ENCODE measurements around the gene GRIK1.
"Not testable (repeated sequence)": the region's sequence is repeated elsewhere in the genome, so short reads cannot be mapped to it uniquely, and the experiment has no call there.

The GRIK1 gene

DNA sequence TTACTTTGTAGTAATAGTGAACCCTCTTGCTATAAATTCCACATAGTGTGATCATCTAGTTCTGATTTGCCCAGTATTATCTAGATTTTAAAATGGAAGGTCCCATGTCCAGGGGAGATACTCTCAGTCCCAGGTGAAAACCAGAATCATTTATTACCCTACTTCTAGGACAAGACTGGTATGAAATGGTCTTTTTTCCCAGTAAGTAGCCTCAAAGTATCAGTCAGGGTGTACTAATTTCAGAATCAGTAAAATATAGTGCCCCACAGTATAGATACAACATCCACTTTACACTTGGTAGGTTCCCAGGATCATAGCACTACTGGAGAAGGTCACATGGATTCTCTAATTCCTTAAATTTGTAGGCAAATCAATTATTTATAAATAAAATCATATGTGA, 318.3 kb downstream of the GRIK1 start:
- DNase-seq (ENCODE audit: low read depth in 2 of 2, low spot score in 1 of 2) = no peak

DNA sequence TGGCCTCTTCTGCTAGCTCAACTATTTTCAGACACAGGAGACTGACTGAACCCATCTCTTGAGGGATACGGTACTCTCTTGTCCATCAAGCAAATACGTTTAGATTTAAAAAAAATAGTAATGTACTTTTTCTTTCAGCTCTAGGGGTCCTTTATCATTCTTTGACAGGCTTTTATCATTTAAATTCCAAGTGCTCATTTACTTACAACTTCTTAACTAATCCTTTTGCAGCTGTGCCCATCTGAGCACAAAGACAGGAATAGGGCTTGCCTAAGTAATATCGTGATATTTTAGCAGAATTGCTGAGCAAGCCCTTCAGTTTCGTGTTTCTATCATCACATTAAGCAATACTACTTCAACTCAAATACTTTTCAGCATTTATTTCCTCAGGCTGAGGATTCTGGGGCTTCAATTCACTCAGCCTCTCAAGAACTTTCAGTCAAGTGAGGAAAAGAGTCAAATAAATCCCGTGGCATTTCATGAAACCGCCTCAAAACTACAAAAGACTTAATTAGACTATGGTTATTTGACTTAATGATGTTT, 323.5 kb downstream of the GRIK1 start:
- DNase-seq (ENCODE audit: low read depth in 2 of 2, low spot score in 1 of 2) = no peak

DNA sequence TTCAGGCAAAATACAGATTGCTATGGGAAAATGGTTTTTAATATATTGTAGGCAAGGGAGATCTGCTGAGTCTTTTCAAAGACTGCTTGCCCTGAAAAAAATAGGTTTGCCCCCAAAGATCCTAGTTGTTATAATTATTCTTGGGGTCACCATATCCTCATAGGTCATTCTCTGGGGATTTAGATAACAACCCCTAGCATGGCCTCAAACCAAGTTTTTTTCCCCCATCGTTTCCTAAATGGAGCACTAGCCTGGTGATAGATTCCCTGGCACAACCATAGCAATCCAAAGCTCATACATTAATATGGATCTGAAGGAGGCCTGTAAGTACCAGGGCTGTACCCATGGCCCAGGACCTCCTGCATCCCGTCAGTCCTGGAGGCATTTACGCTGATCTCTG, 325.9 kb downstream of the GRIK1 start:
- DNase-seq (ENCODE audit: low read depth in 2 of 2, low spot score in 1 of 2) = no peak

DNA sequence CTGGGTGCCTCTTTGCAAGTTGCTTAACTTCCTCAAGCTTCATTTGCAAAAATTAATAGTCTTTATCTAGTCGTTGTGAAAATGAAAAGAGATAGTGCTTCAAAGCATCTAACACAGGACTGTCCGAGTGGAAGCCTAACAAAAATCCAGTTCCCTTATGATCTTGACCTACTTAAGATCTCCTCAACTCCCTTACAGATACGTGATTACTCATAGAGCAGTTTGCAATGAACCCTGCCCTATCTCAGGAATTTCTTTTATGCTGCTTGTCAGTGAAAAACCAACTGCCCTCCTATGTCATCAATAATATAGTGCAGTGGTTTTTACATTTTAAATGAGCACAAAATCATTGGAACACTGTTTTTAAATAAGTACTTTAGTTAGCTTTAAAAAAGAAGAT, 326.8 kb downstream of the GRIK1 start:
- no peak for DNase-seq (ENCODE audit: low read depth in 2 of 2, low spot score in 1 of 2)

DNA sequence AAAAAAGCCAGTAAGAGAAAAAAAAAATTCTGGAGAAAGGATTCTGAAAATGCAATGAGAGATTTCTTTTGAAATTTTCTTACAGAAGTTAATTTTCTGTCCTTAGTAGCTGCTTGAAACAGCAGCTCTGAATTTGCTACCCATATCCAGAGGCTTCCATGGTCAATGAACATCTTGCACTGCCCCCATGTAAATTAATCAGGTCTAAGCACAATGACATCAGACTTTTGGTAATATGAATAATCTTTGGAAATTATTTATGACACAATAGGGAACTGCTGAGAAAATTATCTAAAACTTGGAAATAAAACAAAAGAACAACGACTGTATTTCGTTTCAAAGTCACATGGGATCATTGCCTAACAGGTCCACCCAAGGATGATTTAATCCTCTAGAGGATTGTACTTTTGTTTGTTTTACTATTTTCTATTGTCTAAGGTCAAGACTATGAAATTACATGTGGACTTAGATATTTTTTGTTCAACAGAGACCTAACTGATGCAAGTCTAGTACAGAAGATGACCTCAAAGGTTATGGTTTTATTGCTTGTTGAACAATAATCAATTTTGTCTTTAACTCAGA, 328.9 kb downstream of the GRIK1 start:
- no peak for DNase-seq (ENCODE audit: low read depth in 2 of 2, low spot score in 1 of 2)

DNA sequence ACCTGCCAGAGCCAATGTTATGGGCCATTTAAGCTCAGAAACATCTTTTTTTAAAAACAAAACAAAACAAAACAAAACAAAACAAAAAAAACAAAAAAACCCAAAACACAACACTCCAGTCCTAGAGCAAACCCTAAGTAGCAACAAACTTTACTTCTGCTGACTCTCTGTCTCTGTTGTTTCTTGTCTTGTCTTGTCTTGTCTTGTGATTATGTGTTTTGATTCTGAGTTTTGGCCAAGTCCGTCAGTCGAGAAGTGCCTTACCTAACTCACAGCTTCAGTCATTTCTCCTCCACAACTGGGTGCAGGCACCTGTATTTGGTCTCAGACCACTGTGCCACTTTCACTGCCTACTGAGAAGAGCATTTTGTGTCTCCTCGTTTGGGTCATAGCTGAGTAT, 333.2 kb downstream of the GRIK1 start:
- DNase-seq (ENCODE audit: low read depth in 2 of 2, low spot score in 1 of 2) = no peak

DNA sequence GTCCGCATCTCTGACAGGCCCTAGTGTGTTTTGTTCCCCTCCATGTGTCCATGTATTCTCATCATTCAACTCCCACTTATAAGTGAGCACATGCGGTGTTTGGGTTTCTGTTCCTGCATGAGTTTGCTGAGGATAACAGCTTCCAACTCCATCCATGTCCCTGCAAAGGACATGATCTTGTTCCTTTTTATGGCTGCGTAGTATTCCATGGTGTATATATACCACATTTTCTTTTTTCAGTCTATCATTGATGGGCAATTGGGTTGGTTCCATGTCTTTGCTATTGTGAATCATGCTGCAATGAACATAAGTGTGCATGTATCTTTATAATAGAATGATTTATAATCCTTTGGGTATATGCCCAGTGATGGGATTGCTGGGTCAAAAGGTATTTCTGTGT, 334.6 kb downstream of the GRIK1 start:
- not testable (repeated sequence) for DNase-seq (ENCODE audit: low read depth in 2 of 2, low spot score in 1 of 2)

DNA sequence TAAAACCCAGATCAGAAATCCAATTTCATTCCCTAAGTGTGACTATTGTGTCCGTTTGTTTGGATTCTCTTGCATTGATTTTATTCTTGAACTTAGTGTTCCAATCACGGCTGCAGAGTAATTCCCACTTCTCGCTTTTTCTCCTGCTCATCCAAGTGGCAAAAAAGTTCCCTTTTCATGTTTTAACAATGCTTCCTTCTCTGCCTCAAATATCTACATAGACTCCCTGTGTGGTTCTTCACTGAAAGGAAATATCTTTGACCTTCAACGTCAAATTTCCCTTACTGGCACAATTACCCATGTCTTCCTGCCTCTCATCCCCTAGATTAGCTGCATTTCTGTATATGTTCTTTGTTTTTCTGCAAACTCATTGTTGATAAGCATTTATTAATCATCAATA, 335.7 kb downstream of the GRIK1 start:
- DNase-seq (ENCODE audit: low read depth in 2 of 2, low spot score in 1 of 2) = no peak

DNA sequence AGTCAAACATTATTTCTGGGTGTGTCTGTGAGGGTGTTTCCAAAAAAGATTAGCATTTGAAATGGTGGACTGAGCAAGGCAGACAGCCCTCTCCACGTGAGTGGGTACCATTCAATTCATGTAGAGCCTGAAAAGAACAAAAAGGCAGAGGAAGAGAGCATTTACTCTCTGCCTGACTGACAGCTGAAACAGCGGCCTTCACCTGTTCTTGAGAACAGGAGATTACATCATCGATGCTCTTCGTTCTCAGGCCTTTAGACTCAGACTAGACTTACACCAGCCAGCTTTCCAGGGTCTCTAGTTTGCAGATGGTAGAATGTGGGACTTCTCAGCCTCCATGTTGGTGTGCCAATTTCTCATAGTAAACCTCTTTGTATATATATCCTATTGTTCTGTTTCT, 338.7 kb downstream of the GRIK1 start:
- no peak for DNase-seq (ENCODE audit: low read depth in 2 of 2, low spot score in 1 of 2)

DNA sequence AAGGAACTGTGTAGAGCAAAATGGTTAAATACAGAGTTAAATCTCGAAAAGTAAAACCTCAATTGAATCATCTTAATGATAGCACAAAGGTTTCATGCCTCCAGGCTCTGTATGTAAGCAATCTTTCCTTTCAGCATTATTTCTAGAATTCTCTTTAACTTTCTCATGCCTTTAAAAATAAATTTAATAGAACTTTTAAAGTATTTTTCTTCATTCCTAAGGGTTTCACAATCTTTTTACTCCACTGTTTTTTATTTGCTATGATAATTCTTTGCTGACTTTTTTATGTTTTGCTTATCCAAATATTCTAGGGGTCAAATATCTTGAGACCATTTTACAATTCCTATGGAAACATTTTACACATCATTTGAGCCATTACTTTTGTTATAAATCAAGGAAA, 353.1 kb downstream of the GRIK1 start:
- no peak for DNase-seq (ENCODE audit: low read depth in 2 of 2, low spot score in 1 of 2)

DNA sequence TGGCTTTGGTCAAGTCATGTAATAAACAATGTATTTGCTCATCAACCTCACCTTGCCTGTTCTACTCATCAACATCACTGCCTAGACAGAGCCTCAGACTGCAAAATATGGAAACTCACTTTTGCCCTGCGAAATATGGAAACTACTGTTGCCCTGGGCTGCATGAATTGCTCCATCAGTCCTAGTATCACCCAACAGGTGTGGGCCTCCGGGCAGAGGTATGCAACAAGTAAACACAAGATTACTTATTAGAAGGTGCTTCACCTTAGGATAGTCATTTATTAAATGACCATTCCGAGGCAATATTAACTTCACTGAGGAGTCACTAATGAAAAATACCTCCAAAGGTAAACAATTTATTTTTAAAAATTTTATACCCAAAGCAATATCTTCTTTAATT, 354.3 kb downstream of the GRIK1 start:
- DNase-seq (ENCODE audit: low read depth in 2 of 2, low spot score in 1 of 2) = no peak

DNA sequence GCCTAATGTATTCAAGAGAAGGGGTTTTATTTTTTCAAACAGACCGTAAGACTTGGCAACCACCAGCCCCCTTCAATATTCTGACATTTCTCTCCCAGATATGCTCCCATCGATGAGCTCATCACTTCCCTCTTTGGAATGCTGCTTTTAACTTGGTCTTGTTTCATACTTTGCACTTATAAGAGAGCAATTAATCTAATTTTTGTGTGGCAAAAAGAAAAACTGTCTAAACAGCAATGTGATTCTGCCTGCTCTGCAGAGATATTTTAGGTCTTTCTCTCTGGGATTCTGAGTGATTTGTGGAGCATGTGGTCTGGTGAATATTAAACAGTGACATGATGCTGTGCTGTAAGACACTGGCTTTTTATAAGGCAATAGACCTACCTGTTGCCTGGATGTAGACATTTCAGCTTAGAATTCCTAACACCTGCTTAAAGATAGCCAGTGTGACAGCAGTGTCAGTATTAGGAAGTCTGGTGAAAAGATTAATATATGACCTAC, 356.3 kb downstream of the GRIK1 start:
- DNase-seq (ENCODE audit: low read depth in 2 of 2, low spot score in 1 of 2) = no peak

DNA sequence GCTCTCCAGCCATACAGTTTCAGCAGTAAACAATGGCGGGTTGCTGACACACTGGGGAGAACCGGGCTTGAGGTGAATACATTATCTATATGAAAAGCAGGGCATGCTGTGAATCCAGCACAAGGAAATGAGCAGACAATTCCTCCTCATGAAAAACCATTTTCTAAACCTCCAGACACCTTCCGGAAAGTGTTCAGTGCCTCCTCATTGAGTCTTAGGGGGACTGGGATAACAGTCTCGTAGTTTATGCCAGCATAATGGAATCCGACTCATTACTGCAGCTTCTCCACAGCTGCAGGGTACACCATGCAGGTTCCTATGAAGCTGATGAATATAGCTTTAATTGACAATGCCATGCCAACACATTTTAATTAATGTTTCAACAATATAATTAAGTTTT, 356.9 kb downstream of the GRIK1 start:
- no peak for DNase-seq (ENCODE audit: low read depth in 2 of 2, low spot score in 1 of 2)

DNA sequence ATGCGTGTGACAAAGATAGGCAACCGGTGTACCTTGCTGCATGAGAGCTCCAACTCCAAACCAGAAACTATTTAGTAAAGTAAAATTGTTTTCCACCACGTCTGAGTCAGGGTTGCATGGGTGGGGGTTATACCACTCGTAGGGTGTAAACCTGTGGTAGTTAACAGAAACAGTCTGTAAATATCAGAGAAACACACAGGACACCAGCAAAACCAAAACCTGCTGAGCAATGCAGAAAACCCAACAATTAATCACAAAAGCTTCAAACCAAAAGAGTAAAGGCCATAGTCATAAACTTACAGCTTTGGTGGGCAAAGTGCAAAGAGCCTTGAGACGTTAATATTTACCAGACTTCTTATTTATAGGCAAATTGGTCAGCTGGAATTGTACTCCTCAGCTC, 358.4 kb downstream of the GRIK1 start:
- DNase-seq (ENCODE audit: low read depth in 2 of 2, low spot score in 1 of 2) = no peak

DNA sequence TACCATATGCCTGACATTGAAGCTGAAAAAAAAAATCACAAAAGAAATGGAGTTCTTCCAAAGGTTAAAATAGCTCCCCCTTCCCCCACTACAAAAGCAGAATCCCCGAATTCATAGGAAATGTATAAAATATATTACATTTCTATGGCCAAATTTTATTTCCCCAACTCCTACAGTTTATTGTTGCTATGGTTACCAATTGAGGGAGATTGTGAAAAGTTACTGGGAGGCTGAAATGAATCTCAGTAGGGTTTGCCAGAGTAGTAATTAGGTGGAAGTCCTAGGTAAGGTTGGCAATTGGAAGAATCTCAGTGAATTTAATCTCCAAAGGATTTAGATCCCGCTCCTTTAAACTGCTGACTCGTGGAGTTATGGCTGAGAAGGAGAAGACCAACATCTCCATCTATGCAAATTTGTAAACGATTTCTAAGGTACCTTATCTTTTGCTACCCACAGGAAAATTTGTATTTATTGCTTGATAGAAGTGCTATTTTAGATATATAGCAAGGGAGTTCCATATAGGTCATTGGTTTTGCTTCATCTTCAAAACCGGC, 359.0 kb downstream of the GRIK1 start:
- no peak for DNase-seq (ENCODE audit: low read depth in 2 of 2, low spot score in 1 of 2)

DNA sequence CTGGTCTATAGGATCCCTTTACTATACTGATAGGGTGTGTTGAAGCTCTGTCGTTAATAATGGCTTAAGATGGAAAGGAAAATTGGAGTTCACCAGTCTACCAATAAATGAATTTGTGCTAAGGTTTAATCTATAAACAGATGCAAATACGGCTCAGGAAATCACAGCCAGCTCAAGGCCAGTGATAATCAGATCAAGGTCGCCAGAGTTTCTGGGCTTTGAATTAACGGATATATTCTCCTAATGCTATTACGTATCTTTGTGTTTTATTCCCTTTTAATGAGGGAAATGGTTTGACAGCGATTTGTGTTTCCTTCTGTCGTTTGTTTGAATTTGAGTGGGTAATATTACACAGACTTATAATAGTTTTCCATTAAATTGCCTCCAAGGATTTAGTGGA, 361.5 kb downstream of the GRIK1 start:
- no peak for DNase-seq (ENCODE audit: low read depth in 2 of 2, low spot score in 1 of 2)

DNA sequence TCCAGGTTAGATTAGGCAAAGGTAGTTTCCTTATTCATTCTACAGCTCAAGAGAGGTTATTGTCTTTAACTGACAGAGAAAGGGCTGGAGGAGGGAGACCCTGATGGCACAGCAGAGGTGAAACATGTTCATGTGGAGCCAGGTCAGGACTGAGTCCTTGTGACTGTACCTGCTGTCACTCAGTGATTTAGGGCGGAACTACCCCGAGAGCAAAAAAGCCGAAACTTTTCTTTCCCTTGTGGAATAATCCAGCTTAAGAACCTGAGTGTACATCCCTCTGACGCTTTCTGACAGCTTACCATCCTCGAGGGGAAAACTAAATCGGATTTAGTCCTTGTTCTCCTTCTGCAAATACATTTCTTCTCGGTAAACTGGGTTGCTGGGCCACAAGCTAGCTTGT, 367.8 kb downstream of the GRIK1 start:
- no peak for DNase-seq (ENCODE audit: low read depth in 2 of 2, low spot score in 1 of 2)

DNA sequence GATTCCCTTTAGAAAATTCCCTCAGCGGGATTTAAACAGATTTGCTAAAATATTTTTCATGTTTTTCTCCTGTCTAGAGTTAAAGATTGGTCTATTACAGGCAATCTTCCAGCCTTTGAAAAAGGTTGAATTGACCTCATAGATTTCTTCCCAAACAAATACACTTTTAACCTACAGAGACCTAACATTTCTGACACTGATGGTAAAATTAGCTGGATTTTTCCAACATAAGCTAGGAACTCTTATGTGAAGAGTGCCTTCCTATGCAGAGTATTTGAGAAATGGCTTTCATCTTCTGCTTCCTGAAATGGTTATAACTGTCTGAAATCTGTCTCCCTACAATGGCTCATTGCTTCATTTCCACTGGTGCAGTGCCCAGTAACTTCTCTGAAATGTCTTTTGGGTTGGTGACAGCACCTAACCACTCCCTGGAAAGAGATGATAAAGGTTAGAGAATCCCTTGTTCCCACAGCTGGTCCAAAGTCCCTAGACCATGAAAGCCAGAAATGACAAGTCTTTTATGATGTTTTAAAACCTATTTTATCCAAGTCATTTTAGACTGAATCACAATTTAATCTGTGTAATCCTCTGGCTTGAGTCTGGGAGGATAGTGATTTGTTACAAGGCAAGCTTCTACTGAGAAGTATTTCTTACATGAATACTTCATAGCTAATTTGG, 371.6 kb downstream of the GRIK1 start:
- no peak for DNase-seq (ENCODE audit: low read depth in 2 of 2, low spot score in 1 of 2)

DNA sequence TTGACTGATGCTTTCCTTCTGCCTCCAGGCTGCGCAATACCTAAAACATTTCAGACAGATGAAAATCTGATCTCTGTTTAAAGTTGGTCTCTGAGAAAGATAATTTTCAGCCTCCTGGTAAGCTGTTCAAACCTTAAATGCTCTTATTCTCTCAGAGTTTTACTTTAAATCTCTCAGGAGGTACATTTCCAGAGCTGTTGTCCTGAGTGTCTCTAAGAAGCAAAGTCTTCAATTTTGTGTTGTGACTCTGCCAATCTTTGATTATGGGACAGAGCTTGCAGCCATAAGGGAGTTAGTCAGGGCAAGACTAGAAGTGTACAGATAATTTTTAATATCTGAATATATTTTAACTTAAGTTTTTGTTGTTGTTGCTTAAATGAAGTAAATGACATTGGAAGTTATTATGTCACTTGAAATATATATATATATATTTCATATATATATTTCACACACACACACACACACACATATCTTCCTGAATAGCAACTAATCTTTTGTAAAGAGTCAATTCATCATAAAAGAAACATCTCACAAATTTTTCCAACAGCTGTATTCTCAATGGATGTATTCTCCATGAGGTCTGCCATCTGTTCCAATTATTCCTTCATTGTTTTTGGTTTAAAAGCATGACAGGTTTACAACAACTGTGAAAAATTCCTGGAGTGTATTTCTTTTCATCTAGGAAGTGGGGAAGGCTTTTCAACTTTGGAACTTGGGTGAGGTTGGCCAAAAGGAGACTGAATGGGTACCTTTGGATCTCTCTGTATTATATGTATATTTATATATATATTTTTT, 381.7 kb downstream of the GRIK1 start:
- no peak for DNase-seq (ENCODE audit: low read depth in 2 of 2, low spot score in 1 of 2)

DNA sequence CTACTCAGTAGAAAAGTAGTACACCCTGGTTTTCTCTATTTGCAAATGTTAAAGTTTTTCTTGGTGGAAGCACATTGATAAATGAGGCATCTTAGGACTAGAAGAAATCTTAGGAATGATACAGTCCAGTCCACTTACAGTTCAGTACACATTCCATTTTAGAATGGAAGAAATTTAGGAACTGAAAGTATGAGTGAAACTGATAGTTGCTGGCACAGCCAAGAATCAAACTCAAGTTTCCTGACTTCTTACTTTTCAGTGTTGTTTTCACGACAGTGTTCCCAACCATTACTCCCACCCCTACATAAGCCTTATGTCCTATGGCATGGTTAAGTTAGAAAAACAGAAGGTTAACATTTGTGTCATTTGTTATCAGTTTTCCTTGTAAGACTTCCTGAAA, 382.6 kb downstream of the GRIK1 start:
- no peak for DNase-seq (ENCODE audit: low read depth in 2 of 2, low spot score in 1 of 2)

DNA sequence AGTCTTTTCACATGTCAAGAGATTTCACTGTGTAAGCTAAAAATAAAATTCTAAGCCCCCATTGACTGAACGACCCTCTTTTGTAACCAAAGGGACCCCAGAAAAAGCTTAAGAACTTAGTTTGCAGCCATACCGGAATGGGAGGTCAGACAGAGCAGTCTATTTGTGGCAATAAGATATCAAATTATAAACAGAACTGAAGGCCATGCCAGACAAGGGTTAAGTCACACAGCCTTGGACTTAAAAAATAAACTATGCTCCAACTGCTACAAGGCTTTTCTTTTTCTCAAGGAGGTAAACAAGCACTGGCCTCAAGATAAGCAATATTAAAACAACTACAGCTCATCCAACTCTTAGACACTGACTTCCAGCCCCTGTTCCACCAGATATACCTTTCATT, 384.2 kb downstream of the GRIK1 start:
- DNase-seq (ENCODE audit: low read depth in 2 of 2, low spot score in 1 of 2) = no peak

DNA sequence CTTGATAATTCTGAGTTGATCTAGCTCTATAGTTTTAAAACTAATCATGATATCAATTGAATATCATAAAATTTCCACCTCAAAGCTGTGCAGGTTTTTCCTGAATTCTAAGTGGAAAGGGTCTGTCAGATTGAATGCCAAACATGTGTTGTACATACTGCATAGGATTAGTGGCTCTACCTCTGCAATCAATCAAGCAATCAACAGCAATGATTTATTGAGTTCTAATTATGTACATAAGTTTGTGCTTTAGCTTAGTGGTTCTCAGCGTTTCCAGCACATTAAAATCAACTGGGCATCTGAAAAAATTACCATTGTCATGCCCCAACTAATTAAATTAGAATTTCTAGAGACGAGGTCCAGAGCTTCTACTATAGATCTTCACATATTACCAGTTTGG, 389.6 kb downstream of the GRIK1 start:
- no peak for DNase-seq (ENCODE audit: low read depth in 2 of 2, low spot score in 1 of 2)
